ENCODE results near the gene A3GALT2.

Gene A3GALT2

GRCh38 chr1:33346533-33346926 is 25.6 kb upstream of the A3GALT2 start:
- peak overlapping the region; percentile 87 for H3K27ac ChIP-seq (ENCODE audit: low read depth, low read length)
- peaks cover 0 to 9% (median 5%) of the 10 kb centered on the region in 5 donors for H3K36me3 ChIP-seq (ENCODE audit: control insufficient read depth in 5 of 5, insufficient read depth in 5 of 5, low read length in 5 of 5)
- peaks cover 18 to 84% (median 68%) of the 10 kb centered on the region in 5 donors for H3K4me1 ChIP-seq (ENCODE audit: control insufficient read depth in 5 of 5, insufficient read depth in 5 of 5, low read length in 5 of 5)
- peak overlapping the region in 3 of 5 donors; percentile 31 to 59 (median 49) for H3K9ac ChIP-seq (ENCODE audit: low read length in 5 of 5)
- peak overlapping the region in 3 of 5 donors; percentile 49 to 94 (median 80) for H3K4me3 ChIP-seq (ENCODE audit: low read depth in 1 of 5, low read length in 5 of 5)
- H3K27me3 ChIP-seq (ENCODE audit: control insufficient read depth in 5 of 5, insufficient read depth in 4 of 5, low read length in 5 of 5), result no peaks in the 10 kb centered on the region
- no peaks in the 10 kb centered on the region for H3K9me3 ChIP-seq (ENCODE audit: control insufficient read depth in 5 of 5, low read length in 5 of 5)

- Histone ChIP-seq H3K27me3 (ENCODE audit: control insufficient read depth in 5 of 5, insufficient read depth in 4 of 5, low read length in 5 of 5) (no peaks in the 10 kb centered on the region), H3K27ac (ENCODE audit: low read depth, low read length) (peak overlapping the region; percentile 87), H3K36me3 (ENCODE audit: control insufficient read depth in 5 of 5, insufficient read depth in 5 of 5, low read length in 5 of 5) (peaks cover 0 to 12% (median 5%) of the 10 kb centered on the region in 5 donors), H3K9me3 (ENCODE audit: control insufficient read depth in 5 of 5, low read length in 5 of 5) (no peaks in the 10 kb centered on the region), H3K9ac (ENCODE audit: low read length in 5 of 5) (no peak overlapping the region), H3K4me3 (ENCODE audit: low read depth in 1 of 5, low read length in 5 of 5) (no peak overlapping the region), H3K4me1 (ENCODE audit: control insufficient read depth in 5 of 5, insufficient read depth in 5 of 5, low read length in 5 of 5) (peaks cover 27 to 89% (median 76%) of the 10 kb centered on the region in 5 donors)
Observed at GRCh38 chr1:33344896-33345560, 24.1 kb upstream of the A3GALT2 start.

- H3K36me3 ChIP-seq (ENCODE audit: control insufficient read depth in 5 of 5, insufficient read depth in 5 of 5, low read length in 5 of 5), result peaks cover 0 to 12% (median 5%) of the 10 kb centered on the region in 5 donors
- H3K27ac ChIP-seq (ENCODE audit: low read depth, low read length), result peak overlapping the region; percentile 87
- H3K9ac ChIP-seq (ENCODE audit: low read length in 5 of 5), result peak overlapping the region in 1 of 5 donors; percentile 44
- H3K27me3 ChIP-seq (ENCODE audit: control insufficient read depth in 5 of 5, insufficient read depth in 4 of 5, low read length in 5 of 5), result no peaks in the 10 kb centered on the region
- no peak overlapping the region for H3K4me3 ChIP-seq (ENCODE audit: low read depth in 1 of 5, low read length in 5 of 5)
- H3K4me1 ChIP-seq (ENCODE audit: control insufficient read depth in 5 of 5, insufficient read depth in 5 of 5, low read length in 5 of 5), result peaks cover 37 to 98% (median 85%) of the 10 kb centered on the region in 5 donors
- no peaks in the 10 kb centered on the region for H3K9me3 ChIP-seq (ENCODE audit: control insufficient read depth in 5 of 5, low read length in 5 of 5)
Observed at GRCh38 chr1:33343539-33343938, 22.6 kb upstream of the A3GALT2 start.

GRCh38 chr1:33342041-33342723 is 21.3 kb upstream of the A3GALT2 start:
- Histone ChIP-seq H3K9me3 (ENCODE audit: control insufficient read depth in 5 of 5, low read length in 5 of 5) (no peaks in the 10 kb centered on the region), H3K4me3 (ENCODE audit: low read depth in 1 of 5, low read length in 5 of 5) (peak overlapping the region in 4 of 5 donors; percentile 2 to 38 (median 24)), H3K36me3 (ENCODE audit: control insufficient read depth in 5 of 5, insufficient read depth in 5 of 5, low read length in 5 of 5) (peaks cover 0 to 12% (median 5%) of the 10 kb centered on the region in 5 donors), H3K4me1 (ENCODE audit: control insufficient read depth in 5 of 5, insufficient read depth in 5 of 5, low read length in 5 of 5) (peaks cover 40 to 98% (median 85%) of the 10 kb centered on the region in 5 donors), H3K27me3 (ENCODE audit: control insufficient read depth in 5 of 5, insufficient read depth in 4 of 5, low read length in 5 of 5) (no peaks in the 10 kb centered on the region), H3K27ac (ENCODE audit: low read depth, low read length) (peak overlapping the region; percentile 63), H3K9ac (ENCODE audit: low read length in 5 of 5) (peak overlapping the region in 1 of 5 donors; percentile 40)

- peaks cover 0 to 12% (median 5%) of the 10 kb centered on the region in 5 donors for H3K36me3 ChIP-seq (ENCODE audit: control insufficient read depth in 5 of 5, insufficient read depth in 5 of 5, low read length in 5 of 5)
- peak overlapping the region; percentile 63 for H3K27ac ChIP-seq (ENCODE audit: low read depth, low read length)
- H3K4me3 ChIP-seq (ENCODE audit: low read depth in 1 of 5, low read length in 5 of 5), result no peak overlapping the region
- H3K9ac ChIP-seq (ENCODE audit: low read length in 5 of 5), result peak overlapping the region in 2 of 5 donors; percentile 2 to 53
- H3K27me3 ChIP-seq (ENCODE audit: control insufficient read depth in 5 of 5, insufficient read depth in 4 of 5, low read length in 5 of 5), result no peaks in the 10 kb centered on the region
- H3K4me1 ChIP-seq (ENCODE audit: control insufficient read depth in 5 of 5, insufficient read depth in 5 of 5, low read length in 5 of 5), result peaks cover 37 to 93% (median 77%) of the 10 kb centered on the region in 5 donors
- no peaks in the 10 kb centered on the region for H3K9me3 ChIP-seq (ENCODE audit: control insufficient read depth in 5 of 5, low read length in 5 of 5)
Observed at GRCh38 chr1:33341190-33341589, 20.3 kb upstream of the A3GALT2 start.

- Histone ChIP-seq H3K9ac (ENCODE audit: low read length in 5 of 5) (peak overlapping the region in 4 of 5 donors; percentile 44 to 84 (median 63)), H3K27ac (ENCODE audit: low read depth, low read length) (peak overlapping the region; percentile 89), H3K36me3 (ENCODE audit: control insufficient read depth in 5 of 5, insufficient read depth in 5 of 5, low read length in 5 of 5) (peaks cover 0 to 17% (median 4%) of the 10 kb centered on the region in 5 donors), H3K9me3 (ENCODE audit: control insufficient read depth in 5 of 5, low read length in 5 of 5) (no peaks in the 10 kb centered on the region), H3K27me3 (ENCODE audit: control insufficient read depth in 5 of 5, insufficient read depth in 4 of 5, low read length in 5 of 5) (no peaks in the 10 kb centered on the region), H3K4me3 (ENCODE audit: low read depth in 1 of 5, low read length in 5 of 5) (peak overlapping the region in 1 of 5 donors; percentile 22), H3K4me1 (ENCODE audit: control insufficient read depth in 5 of 5, insufficient read depth in 5 of 5, low read length in 5 of 5) (peaks cover 41 to 87% (median 74%) of the 10 kb centered on the region in 5 donors)
Observed at GRCh38 chr1:33339413-33339812, 18.5 kb upstream of the A3GALT2 start.

GRCh38 chr1:33338440-33339211 is 17.7 kb upstream of the A3GALT2 start:
- Histone ChIP-seq H3K27ac (ENCODE audit: low read depth, low read length) (peak overlapping the region; percentile 89), H3K9me3 (ENCODE audit: control insufficient read depth in 5 of 5, low read length in 5 of 5) (no peaks in the 10 kb centered on the region), H3K4me3 (ENCODE audit: low read depth in 1 of 5, low read length in 5 of 5) (peak overlapping the region in 3 of 5 donors; percentile 4 to 41 (median 22)), H3K36me3 (ENCODE audit: control insufficient read depth in 5 of 5, insufficient read depth in 5 of 5, low read length in 5 of 5) (peaks cover 0 to 16% (median 2%) of the 10 kb centered on the region in 5 donors), H3K4me1 (ENCODE audit: control insufficient read depth in 5 of 5, insufficient read depth in 5 of 5, low read length in 5 of 5) (peaks cover 46 to 87% (median 80%) of the 10 kb centered on the region in 5 donors), H3K9ac (ENCODE audit: low read length in 5 of 5) (peak overlapping the region; percentile 45 to 84 (median 57)), H3K27me3 (ENCODE audit: control insufficient read depth in 5 of 5, insufficient read depth in 4 of 5, low read length in 5 of 5) (no peaks in the 10 kb centered on the region)

GRCh38 chr1:33338048-33338439 is 17.1 kb upstream of the A3GALT2 start:
- Histone ChIP-seq H3K27ac (ENCODE audit: low read depth, low read length) (peak overlapping the region; percentile 89), H3K27me3 (ENCODE audit: control insufficient read depth in 5 of 5, insufficient read depth in 4 of 5, low read length in 5 of 5) (no peaks in the 10 kb centered on the region), H3K4me1 (ENCODE audit: control insufficient read depth in 5 of 5, insufficient read depth in 5 of 5, low read length in 5 of 5) (peaks cover 46 to 87% (median 75%) of the 10 kb centered on the region in 5 donors), H3K36me3 (ENCODE audit: control insufficient read depth in 5 of 5, insufficient read depth in 5 of 5, low read length in 5 of 5) (peaks cover 0 to 19% (median 5%) of the 10 kb centered on the region in 5 donors), H3K9ac (ENCODE audit: low read length in 5 of 5) (peak overlapping the region in 2 of 5 donors; percentile 51 to 78), H3K9me3 (ENCODE audit: control insufficient read depth in 5 of 5, low read length in 5 of 5) (no peaks in the 10 kb centered on the region), H3K4me3 (ENCODE audit: low read depth in 1 of 5, low read length in 5 of 5) (no peak overlapping the region)

GRCh38 chr1:33337441-33337840 is 16.5 kb upstream of the A3GALT2 start:
- H3K9me3 ChIP-seq (ENCODE audit: control insufficient read depth in 5 of 5, low read length in 5 of 5), result no peaks in the 10 kb centered on the region
- peak overlapping the region; percentile 89 for H3K27ac ChIP-seq (ENCODE audit: low read depth, low read length)
- no peaks in the 10 kb centered on the region for H3K27me3 ChIP-seq (ENCODE audit: control insufficient read depth in 5 of 5, insufficient read depth in 4 of 5, low read length in 5 of 5)
- H3K9ac ChIP-seq (ENCODE audit: low read length in 5 of 5), result peak overlapping the region in 1 of 5 donors; percentile 78
- H3K36me3 ChIP-seq (ENCODE audit: control insufficient read depth in 5 of 5, insufficient read depth in 5 of 5, low read length in 5 of 5), result peaks cover 0 to 25% (median 10%) of the 10 kb centered on the region in 5 donors
- H3K4me1 ChIP-seq (ENCODE audit: control insufficient read depth in 5 of 5, insufficient read depth in 5 of 5, low read length in 5 of 5), result peaks cover 46 to 87% (median 75%) of the 10 kb centered on the region in 5 donors
- no peak overlapping the region for H3K4me3 ChIP-seq (ENCODE audit: low read depth in 1 of 5, low read length in 5 of 5)
